GM19452 (cell line): ENCODE data around the gene OSBPL2.

ENCODE experiments used
- ATAC-seq: cut with Tn5 transposase; IDR thresholded peaks from one replicate; pipeline ENCODE4 v1.9.1; 2021; ENCODE audit not compliant: unreplicated experiment

The OSBPL2 gene

DNA sequence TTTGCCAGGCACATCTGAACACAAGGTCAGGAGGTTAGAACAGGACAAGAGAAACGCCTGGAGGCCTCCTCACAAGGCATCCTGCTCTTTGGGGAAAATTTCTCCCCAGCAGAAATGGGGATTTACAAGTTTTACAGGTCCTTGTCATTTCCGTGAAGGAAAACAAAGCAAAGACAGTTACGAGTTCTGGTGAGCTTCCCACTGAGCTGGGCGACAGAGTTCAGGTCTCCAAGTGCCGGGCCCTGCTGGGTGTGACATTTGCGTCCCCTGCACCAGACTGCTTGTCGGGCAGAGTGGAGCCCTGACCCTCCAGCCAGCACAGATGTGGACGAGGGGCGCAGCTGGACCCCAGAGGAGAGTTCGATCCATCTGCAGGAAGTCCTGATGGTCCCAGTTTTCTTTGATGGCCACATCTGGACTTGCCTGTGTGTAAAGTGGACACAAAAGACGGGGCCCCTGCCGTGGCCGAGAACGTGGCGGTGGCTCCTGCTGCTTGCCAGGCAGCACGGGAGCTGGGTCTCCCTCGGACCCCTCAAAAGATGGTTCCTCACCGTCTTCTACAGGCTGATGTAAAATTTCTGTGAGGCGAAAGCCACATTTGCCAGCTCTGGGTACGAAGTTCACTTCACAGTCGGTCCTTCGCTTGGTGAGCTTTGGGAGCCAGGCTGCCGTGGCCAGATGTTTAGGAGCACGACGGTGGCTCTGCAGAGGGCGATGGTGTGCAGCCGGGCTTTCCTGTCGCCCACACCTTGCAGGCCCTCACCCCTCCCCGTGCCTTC lies 59.3 kb downstream of the OSBPL2 start:
- ATAC-seq, result no peak

DNA sequence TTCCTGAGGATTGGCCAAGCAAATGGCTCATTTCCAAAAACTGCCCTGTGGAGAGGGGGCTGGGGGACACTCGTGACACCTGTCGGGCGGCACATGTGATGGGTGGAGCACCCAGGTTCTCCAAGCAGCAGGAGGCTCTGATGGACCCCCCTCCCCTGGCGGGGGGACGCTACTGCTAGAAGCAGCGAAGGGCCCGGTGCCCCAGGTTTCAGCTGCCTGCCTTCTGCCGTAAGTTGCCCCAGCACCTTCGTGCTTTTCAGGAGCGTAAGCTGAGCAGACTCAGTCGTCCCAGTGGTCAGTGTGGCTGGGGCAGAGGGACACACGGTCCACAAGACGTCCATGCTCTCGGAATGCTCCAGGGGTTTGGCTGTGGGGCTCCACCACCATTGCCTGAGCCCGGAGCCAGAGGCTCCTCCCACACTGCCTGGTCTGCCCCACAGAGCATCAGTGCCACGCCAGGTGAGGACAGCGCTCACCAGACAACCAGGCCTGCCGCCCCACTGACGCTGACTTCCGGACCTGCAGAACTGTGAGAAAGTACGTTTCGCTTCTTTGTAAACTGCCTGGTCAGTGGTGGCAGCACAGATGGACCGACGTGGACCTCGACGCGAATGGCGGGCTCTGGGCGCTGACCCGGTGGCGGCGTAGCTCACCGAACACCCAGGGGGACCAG lies 60.4 kb downstream of the OSBPL2 start:
- no peak for ATAC-seq

DNA sequence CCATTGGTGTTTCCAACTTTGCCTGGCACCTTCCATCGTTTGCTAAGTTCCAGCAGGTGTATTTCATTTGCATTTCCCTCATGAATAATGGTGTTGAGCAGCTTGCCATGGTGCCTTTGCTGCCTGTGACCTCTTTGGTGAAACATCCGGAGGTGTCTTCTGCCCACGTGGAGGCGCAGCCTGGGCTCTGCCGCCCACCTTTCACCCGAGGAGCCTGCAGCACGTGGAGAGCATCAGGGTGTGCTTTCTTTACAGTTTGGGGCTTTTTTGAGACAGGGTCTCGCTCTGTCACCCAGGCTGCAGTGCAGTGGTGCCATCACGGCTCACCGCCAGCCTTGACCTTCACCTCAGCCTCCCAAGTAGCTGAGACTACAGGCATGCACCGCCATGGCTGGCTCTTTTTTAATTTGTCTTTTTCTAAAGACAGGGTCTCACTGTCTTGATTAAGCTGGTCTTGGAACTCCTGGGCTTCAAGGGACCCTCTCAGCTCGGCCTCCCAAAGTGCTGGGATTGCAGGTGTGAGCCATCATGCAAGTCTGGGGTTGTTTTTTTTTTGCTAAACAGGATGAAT lies 61.4 kb downstream of the OSBPL2 start:
- ATAC-seq, result no peak

GRCh38 chr20:62300319-62300718 lies 62.0 kb downstream of the OSBPL2 start:
- no peak for ATAC-seq

DNA sequence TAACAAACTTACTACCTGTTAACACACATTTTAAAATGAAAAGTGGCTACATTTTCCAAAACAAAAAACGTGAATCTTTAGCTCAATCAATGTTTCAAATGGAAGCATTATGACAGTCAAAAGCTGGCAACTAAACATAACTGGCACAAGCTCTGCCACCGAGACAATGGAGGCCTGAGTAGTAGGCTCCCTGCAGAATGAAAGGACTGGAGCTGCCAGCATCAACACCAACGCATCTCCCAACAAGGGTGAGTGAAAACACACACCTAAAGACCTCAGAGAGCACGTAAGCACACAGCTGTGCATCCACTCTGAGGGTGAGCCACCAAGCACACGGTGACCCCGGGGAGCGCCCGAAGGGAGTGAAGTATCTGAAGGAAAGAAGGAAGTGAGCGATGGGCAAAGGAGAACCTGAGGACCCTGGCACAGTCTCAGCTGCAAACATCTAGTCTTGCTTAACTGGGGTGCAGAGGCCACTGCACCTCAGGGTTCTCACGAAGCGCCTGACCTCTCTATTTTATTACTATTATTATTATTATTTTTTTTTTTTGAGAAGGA lies 62.9 kb downstream of the OSBPL2 start:
- ATAC-seq, result no peak

GRCh38 chr20:62301773-62302340 lies 63.5 kb downstream of the OSBPL2 start:
- peak; percentile 40 for ATAC-seq

DNA sequence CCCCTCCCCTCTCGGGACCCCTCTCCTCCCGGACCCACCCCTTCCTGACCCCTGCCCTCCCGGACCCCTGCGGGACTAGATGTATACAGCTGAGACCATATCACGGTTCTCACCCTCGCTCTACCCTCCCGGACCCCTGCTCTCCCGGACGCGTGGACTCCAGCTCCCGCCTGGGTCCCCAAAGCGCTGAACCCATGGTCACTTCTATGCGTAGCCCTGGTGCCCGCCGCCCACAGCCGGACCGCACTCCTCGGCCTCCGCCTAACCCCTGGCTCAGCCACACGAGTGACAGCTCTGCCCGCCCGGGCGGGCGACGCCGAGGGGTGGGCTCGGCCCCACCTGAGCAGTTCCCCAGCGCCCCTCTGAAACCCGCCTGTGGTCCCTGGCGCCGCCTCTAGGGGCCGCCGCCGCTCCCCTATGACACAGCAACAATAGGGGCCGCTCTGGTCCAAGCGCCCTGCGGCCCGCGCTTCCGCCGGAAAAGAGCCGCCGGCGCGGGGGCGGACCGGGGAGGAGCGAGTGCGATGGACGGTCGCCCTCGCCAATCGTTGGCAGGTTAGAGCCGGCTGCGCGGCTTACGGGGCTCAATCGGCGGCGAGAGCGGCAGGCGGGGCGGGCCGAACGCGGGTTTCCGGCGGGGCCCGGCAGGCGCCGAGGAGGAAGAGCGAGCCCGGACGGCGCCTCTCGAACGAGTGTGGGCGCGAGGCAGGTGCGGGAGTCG lies 64.2 kb downstream of the OSBPL2 start, which contains the start of gene ADRM1:
Gene ADRM1 (plus strand): TSS at position 657 of the 721 bp plus-strand sequence. CDS start 572 bp downstream, outside the sequence.
- ATAC-seq, result peak; percentile 79

- no peak for ATAC-seq
Measured at GRCh38 chr20:62303062-62303339, 64.7 kb downstream of the OSBPL2 start.

DNA sequence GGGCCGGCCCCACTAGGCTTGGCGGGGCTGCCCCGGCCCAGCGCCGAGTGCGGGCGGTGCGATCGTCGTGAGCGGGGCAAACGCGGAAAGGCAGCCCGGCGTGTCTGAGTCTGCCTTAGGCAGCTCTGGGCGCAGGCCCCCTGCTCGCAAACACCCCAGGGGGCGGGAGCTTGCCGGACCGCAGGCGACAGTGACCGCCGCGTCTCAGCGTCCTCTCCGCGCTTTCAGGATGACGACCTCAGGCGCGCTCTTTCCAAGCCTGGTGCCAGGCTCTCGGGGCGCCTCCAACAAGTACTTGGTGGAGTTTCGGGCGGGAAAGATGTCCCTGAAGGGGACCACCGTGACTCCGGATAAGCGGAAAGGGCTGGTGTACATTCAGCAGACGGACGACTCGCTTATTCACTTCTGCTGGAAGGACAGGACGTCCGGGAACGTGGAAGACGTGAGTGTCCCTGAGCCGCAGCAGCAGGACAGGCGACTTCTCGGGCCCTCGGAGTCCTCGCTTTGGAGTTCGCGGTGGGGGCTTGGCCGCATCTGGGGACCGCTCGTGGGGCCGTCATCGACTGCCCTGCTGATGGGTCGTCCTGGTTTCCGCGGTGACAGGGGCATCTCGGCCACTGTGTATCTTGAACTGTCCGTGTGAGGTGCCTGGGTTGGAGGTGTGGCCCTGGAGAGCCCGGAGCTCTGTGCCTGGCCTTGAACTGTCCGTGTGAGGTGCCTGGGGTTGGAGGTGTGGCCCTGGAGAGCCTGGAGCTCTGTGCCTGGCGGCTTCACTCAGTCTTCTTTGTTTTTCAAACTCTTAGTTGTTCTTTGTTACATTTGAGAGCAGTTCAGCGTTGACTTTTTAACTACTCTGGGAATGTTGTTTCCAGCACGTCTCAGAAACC lies 65.3 kb downstream of the OSBPL2 start:
- peak; percentile 4 for ATAC-seq

DNA sequence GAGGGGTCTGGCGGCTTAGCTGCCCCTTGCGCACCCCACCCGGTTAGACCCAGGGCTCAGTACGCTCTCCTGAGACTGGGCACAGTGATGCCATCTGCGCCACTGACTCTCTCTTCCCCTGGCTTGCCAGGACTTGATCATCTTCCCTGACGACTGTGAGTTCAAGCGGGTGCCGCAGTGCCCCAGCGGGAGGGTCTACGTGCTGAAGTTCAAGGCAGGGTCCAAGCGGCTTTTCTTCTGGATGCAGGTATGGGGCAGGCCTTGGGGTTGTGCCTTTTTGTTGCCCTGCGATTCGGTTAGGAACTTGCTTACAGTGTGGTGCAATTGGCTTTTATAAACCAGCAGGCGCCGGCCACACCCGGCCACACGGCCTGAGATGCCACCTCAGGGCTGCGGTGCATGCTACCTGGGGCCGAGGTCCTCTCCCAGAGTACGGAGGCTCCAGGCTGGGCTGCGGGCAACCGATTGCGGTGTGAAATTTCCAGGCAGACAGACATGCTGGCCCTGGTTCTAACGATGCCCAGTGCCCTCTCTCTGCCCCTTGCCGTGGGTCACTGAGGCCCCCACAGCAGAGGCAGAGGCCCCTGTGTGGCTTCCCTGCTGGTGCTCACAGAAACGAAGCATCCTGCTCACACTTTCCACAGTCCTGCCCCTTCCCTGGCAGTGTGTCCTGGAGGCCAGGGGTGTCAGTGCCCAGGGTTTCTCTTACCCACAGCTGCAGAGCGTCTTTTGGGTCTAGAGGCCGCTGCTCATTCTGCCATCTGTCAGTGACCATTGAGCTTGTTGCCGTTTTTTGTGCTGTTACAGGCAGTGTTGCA lies 66.2 kb downstream of the OSBPL2 start:
- no peak for ATAC-seq

DNA sequence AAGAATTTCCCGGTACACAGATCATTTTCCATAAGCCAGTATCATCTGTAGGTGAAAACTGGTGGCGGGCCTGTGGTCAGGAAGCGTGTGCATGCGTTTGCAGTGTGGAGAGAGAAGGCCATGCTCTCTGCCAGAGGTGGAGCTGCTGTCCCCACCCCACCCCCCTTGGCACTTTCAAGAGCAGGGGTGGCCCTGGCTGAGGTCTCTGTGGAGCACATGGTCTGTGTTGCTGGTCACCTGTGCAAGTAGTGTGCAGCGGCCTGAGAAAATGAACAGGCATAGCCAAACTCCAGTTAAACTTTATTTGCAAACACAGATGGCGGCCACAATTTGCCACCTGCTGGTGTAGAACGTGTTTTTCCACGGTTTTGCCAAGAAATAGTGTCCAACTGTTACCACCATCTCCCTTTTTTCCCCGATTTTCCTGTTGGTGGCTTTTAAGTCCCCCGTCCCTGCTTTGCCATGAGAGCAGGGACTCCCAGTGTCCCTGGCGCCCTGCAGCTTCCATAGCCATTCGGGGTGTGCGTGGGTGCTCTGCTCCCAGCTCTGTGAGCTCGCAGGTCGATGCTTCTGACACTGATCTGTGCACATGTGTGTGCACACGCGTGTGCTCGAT lies 66.9 kb downstream of the OSBPL2 start:
- ATAC-seq, result no peak

GRCh38 chr20:62305765-62306413 lies 67.6 kb downstream of the OSBPL2 start:
- ATAC-seq, result no peak

GRCh38 chr20:62306414-62307187 lies 68.3 kb downstream of the OSBPL2 start:
- no peak for ATAC-seq

GRCh38 chr20:62307226-62308101 lies 69.1 kb downstream of the OSBPL2 start:
- ATAC-seq, result no peak

DNA sequence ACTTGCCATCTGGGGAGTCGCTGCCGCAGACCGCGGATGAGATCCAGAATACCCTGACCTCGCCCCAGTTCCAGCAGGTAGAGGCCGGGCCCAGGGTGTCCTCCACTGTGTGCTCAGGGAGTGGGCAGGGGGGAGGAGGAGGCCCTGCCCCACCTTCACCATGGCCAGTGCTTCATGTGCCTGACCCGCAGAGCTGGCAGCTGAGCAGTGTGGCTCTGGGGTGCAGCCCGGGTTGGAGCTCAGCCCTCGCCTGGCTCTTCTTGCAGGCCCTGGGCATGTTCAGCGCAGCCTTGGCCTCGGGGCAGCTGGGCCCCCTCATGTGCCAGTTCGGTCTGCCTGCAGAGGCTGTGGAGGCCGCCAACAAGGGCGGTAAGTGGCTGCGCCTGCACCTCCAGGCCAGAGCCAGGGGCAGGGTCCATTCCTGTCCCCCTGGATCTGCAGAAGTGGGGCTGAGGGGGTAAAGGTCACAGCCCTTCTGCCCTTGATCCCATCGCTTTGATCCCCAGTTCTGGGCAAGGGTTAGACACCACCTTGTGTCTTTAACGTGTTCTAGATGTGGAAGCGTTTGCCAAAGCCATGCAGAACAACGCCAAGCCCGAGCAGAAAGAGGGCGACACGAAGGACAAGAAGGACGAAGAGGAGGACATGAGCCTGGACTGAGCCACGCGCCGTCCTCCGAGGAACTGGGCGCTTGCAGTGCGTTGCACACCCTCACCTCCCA lies 69.9 kb downstream of the OSBPL2 start:
- no peak for ATAC-seq
